Cardiac septum (tissue), 1 donor: ENCODE measurements around the gene CDK14. TPM values are rescaled to one million over a fixed set of nuclear protein-coding genes. Genes with fewer than 3 reads are reported as not detected.
"Not testable (repeated sequence)": the region's sequence is repeated elsewhere in the genome, so short reads cannot be mapped to it uniquely, and the experiment has no call there.

Experiments used
- DNase-seq: peaks from one replicate; pipeline ENCODE4 v3.0.0-alpha.2; 2020; ENCODE audit warnings: low spot score
- intact Hi-C: fragments of 100-400 bp; cut with DNase I; formaldehyde crosslinking; loops from one replicate; pipeline ENCODE4 v1.14.0; 2022
- total RNA-seq: library from RNA; stranded (reverse); fragmentation: NEBNext Ultra II Directional; extraction: Animal tissue kit (Norgen Biotek cat#: 25700); gene quantifications from one replicate; pipeline ENCODE4 v1.2.1, GENCODE V29; 2021
- donor health status: DM: no; HTN: no; CAD: no.

The CDK14 gene
- total RNA-seq, 1 donor from 2014 or later: 25.7 TPM

- intact Hi-C loops: loop anchor here (2.0 to 5.0 kb wide), 2 partner anchors 28 to 168 kb away; partner anchors contain the start of gene CDK14
- DNase-seq: no peak
Observed at GRCh38 chr7:90625051-90625450, 28.9 kb downstream of the CDK14 start.

- DNase-seq: no peak
- intact Hi-C loops: loop anchor here (2.0 to 5.0 kb wide), 2 partner anchors 29 to 168 kb away; partner anchors contain the start of gene CDK14
Observed at GRCh38 chr7:90625562-90625961, 29.4 kb downstream of the CDK14 start.

- DNase-seq: no peak
- intact Hi-C loops: loop anchor here (5.0 kb wide), 1 partner anchor 169 kb away; no protein-coding TSS in a partner anchor
Observed at GRCh38 chr7:90626013-90626412, 29.9 kb downstream of the CDK14 start.

- intact Hi-C loops: loop anchor here (2.0 to 5.0 kb wide), 2 partner anchors 75 to 172 kb away; no protein-coding TSS in a partner anchor
- no peak for DNase-seq
Observed at GRCh38 chr7:90629297-90629918, 33.3 kb downstream of the CDK14 start.

- DNase-seq: no peak
- intact Hi-C loops: no loop called here
Observed at GRCh38 chr7:90631502-90631901, 35.4 kb downstream of the CDK14 start.

GRCh38 chr7:90639683-90640082 is 43.6 kb downstream of the CDK14 start:
- DNase-seq, intact Hi-C loops: not testable (repeated sequence)

GRCh38 chr7:90642978-90643377 is 46.9 kb downstream of the CDK14 start:
- DNase-seq: no peak
- intact Hi-C loops: no loop called here

GRCh38 chr7:90645784-90646183 is 49.7 kb downstream of the CDK14 start:
- intact Hi-C loops: no loop called here
- no peak for DNase-seq

- DNase-seq: no peak
- intact Hi-C loops: no loop called here
Observed at GRCh38 chr7:90648107-90648506, 52.0 kb downstream of the CDK14 start.

- intact Hi-C loops: no loop called here
- no peak for DNase-seq
Observed at GRCh38 chr7:90648834-90649233, 52.7 kb downstream of the CDK14 start.

- no peak for DNase-seq
- intact Hi-C loops: no loop called here
Observed at GRCh38 chr7:90654718-90655427, 58.8 kb downstream of the CDK14 start.

- intact Hi-C loops: no loop called here
- DNase-seq: no peak
Observed at GRCh38 chr7:90655566-90655965, 59.4 kb downstream of the CDK14 start.

- intact Hi-C loops: no loop called here
- no peak for DNase-seq
Observed at GRCh38 chr7:90657481-90657880, 61.4 kb downstream of the CDK14 start.

GRCh38 chr7:90660100-90660499 is 64.0 kb downstream of the CDK14 start:
- intact Hi-C loops: no loop called here
- DNase-seq: no peak

- intact Hi-C loops: no loop called here
- no peak for DNase-seq
Observed at GRCh38 chr7:90660819-90661218, 64.7 kb downstream of the CDK14 start.

- no peak for DNase-seq
- intact Hi-C loops: no loop called here
Observed at GRCh38 chr7:90661290-90662151, 65.4 kb downstream of the CDK14 start.

- DNase-seq: no peak
- intact Hi-C loops: no loop called here
Observed at GRCh38 chr7:90663176-90663575, 67.1 kb downstream of the CDK14 start.

GRCh38 chr7:90666186-90666585 is 70.1 kb downstream of the CDK14 start:
- intact Hi-C loops: no loop called here
- DNase-seq: no peak

- intact Hi-C loops: no loop called here
- DNase-seq: no peak
Observed at GRCh38 chr7:90668992-90669391, 72.9 kb downstream of the CDK14 start.

- intact Hi-C loops: no loop called here
- DNase-seq: no peak
Observed at GRCh38 chr7:90669492-90669891, 73.4 kb downstream of the CDK14 start.
